ENCODE data around the gene ANKRD13C.
"Not testable (repeated sequence)": the region's sequence is repeated elsewhere in the genome, so short reads cannot be mapped to it uniquely, and the experiment has no call there.

DNA sequence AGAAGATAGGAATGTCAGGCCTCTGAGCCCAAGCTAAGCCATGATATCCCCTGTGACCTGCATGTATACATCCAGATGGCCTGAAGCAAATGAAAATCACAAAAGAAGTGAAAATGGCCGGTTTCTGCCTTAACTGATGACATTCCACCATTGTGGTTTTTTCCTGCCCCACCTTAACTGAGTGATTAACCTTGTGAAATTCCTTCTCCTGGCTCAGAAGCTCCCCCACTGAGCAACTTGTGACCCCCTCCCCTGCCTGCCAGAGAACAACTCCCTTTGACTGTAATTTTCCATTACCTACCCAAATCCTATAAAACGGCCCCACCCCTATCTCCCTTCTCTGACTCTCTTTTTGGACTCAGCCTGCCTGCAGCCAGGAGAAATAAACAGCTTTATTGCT lies 19.1 kb upstream of the ANKRD13C start:
- TF ChIP-seq CTCF (IDR thresholded peaks at IDR 0.05; ENCODE audit: low read length); EZH2phosphoT487 (IDR thresholded peaks at IDR 0.05; ENCODE audit: low read length); EZH2 (optimal IDR thresholded peaks at IDR 0.05; ENCODE audit: low read depth, low read length): not testable (repeated sequence)

Data from MM.1S (cell line).